Choroid plexus epithelial cell (primary cell): Measurements from ENCODE around the gene SFTA2.

Source experiments
- DNase-seq: peaks from one replicate; pipeline ENCODE4 v3.0.0-alpha.2; 2010; ENCODE audit warnings: low read depth
- H3K4me3 ChIP-seq: 2 replicates; pipeline ENCODE4 v1.5.1; 2011; ENCODE audit warnings: low read depth, mild to moderate bottlenecking, control low read depth, low read length, moderate library complexity
- TF ChIP-seq, protein P1 (sequence below): conservative IDR thresholded peaks from 2 replicates; pipeline ENCODE4 v1.5.1; 2011; ENCODE audit warnings: low read depth, mild to moderate bottlenecking, control low read depth, inconsistent platforms, low read length, moderate library complexity

The SFTA2 gene

GRCh38 chr6:30944051-30944450 is 12.1 kb upstream of the SFTA2 start:
- H3K4me3 ChIP-seq, result no peak overlapping the region
- DNase-seq, result no peak
- TF ChIP-seq, protein P1, sequence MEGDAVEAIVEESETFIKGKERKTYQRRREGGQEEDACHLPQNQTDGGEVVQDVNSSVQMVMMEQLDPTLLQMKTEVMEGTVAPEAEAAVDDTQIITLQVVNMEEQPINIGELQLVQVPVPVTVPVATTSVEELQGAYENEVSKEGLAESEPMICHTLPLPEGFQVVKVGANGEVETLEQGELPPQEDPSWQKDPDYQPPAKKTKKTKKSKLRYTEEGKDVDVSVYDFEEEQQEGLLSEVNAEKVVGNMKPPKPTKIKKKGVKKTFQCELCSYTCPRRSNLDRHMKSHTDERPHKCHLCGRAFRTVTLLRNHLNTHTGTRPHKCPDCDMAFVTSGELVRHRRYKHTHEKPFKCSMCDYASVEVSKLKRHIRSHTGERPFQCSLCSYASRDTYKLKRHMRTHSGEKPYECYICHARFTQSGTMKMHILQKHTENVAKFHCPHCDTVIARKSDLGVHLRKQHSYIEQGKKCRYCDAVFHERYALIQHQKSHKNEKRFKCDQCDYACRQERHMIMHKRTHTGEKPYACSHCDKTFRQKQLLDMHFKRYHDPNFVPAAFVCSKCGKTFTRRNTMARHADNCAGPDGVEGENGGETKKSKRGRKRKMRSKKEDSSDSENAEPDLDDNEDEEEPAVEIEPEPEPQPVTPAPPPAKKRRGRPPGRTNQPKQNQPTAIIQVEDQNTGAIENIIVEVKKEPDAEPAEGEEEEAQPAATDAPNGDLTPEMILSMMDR, result no peak

DNA sequence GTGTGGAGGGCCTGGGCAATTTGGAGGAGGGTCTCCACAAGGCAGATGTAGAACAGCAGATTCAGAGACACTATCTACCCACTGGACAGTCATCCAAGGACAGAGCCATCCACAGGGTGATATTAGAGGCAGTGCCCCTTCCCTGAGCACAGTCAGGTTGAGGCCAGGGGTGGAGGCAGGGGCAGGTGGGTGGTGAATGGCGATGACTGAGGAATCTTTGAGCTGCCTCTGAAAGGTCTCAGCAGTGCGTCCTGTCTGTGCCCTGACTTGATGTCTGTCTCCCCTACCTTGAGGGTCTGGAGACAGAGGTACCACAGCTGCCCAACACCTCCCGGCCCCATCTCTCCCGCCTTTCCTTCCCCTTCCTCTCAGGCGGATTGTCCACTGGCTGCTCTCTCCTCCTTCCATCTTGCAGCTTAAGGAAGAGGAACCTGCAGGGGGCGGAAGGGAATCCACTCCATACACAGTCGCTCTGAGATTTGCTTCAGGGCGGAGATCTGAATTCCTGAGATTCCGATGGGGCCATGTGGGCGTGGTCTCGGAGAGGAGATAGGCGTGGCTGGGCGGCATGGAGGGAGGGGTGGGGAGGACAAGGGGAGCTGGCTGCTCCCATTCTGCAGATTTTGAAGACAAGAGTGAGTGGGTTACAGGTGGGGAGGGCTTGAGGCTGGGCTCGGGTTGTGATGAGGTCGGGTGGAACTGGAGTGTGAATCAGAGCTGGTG is 10.5 kb upstream of the SFTA2 start:
- no peak overlapping the region for H3K4me3 ChIP-seq
- peak; percentile 92 for DNase-seq
- TF ChIP-seq, protein P1, result peak; percentile 88

- H3K4me3 ChIP-seq, result no peak within 1 kb of the TSS
- TF ChIP-seq, protein P1, result no peak
- DNase-seq, result no peak
Measured at GRCh38 chr6:30940361-30940986, 8.5 kb upstream of the SFTA2 start, which contains the start of gene MUCL3. TSS of gene MUCL3 (plus strand) at chr6:30940973. CDS start at chr6:30941000, 27 bp downstream.

GRCh38 chr6:30939473-30939872 is 7.5 kb upstream of the SFTA2 start:
- TF ChIP-seq, protein P1, result no peak
- no peak for DNase-seq
- no peak overlapping the region for H3K4me3 ChIP-seq

DNA sequence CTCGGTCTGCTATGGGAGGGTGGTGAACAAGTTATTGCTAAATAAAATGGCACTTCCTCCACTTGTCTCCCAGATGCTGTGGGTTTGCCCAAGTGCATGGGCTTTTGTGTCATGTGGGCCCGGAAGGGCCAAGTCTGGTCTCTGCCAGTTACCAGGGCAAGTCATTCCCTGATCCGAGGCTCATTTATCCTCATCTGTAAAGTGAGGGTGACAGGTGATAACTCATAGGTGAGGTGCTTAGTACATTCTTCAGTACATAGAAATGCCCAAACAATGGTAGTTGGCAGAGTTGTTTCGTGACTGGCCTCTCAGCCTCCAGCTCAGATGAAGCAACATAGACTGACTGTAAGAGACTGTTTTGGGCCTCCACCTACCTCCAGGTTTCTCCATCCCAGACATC is 6.8 kb upstream of the SFTA2 start:
- no peak for DNase-seq
- TF ChIP-seq, protein P1, result no peak
- H3K4me3 ChIP-seq, result no peak overlapping the region

DNA sequence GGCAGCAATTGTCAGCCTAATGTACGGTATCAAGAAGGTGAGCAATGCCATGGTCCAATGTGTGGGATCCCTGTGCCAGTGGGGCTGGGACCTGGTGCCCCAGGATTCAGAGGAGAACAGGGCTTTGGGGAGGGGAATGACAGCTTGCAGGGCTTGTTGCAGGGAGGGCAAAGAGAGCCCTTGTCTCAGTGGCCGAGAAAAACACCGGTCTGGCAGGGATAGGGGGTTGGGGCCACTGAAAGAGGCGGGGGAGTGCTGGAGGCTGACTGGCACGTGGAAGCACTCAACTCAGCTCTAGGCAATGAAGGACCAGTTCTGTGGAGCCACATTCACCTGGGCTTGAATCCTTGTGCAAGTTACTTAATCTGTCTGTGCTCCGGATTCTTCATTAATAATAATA is 5.3 kb upstream of the SFTA2 start:
- no peak overlapping the region for H3K4me3 ChIP-seq
- TF ChIP-seq, protein P1, result no peak
- no peak for DNase-seq
